Neural progenitor cell (in vitro differentiated cells): Measurements from ENCODE around the gene VTCN1.

ENCODE experiments used
- EZH2 ChIP-seq: fragments of 200-600 bp; sonication (generic); IDR thresholded peaks from 2 replicates; pipeline ENCODE4 v1.6.1; 2017; ENCODE audit warnings: antibody characterized with exemption, mild to moderate bottlenecking, moderate library complexity
- EZH2phosphoT487 ChIP-seq: fragments of 200-600 bp; sonication (generic); IDR thresholded peaks from 2 replicates; pipeline ENCODE4 v1.6.1; 2017; ENCODE audit warnings: antibody characterized with exemption
- TF ChIP-seq, protein P1 (sequence below): fragments of 200-600 bp; sonication (generic); IDR thresholded peaks from 2 replicates; pipeline ENCODE4 v1.5.1; 2017; ENCODE audit warnings: antibody characterized with exemption, mild to moderate bottlenecking

DNA sequence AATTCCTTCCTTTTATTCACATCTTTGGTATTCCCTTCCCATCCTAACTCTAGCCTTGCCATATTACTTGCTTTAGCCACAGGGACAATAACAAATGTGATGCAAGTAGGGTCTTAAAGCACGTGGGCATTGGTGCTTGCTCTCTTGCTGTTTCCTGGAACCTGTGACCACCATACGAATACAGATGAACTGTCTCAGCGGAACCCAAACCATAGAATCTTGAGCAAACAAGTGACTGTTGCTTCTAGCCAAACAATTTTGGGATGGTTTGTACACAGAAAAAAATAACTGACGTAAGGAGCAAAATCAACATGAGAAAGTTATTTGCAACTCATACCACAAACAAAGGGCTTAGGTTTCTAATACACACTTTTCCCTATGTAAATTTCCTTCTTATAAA lies 15.2 kb upstream of the VTCN1 start:
- no peak for TF ChIP-seq EZH2
- TF ChIP-seq, protein P1, sequence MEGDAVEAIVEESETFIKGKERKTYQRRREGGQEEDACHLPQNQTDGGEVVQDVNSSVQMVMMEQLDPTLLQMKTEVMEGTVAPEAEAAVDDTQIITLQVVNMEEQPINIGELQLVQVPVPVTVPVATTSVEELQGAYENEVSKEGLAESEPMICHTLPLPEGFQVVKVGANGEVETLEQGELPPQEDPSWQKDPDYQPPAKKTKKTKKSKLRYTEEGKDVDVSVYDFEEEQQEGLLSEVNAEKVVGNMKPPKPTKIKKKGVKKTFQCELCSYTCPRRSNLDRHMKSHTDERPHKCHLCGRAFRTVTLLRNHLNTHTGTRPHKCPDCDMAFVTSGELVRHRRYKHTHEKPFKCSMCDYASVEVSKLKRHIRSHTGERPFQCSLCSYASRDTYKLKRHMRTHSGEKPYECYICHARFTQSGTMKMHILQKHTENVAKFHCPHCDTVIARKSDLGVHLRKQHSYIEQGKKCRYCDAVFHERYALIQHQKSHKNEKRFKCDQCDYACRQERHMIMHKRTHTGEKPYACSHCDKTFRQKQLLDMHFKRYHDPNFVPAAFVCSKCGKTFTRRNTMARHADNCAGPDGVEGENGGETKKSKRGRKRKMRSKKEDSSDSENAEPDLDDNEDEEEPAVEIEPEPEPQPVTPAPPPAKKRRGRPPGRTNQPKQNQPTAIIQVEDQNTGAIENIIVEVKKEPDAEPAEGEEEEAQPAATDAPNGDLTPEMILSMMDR = no peak
- no peak for TF ChIP-seq EZH2phosphoT487
